IMR-90 (cell line): ENCODE results near the gene CCDC177. TPM values are rescaled to one million over a fixed set of nuclear protein-coding genes. Genes with fewer than 3 reads are reported as not detected.

Source experiments
- ATAC-seq: fragments of 200-7000 bp; cut with Tn5 transposase; 2 replicates; pipeline ENCODE4 v1.9.1; 2020; ENCODE audit warnings: low read depth, mild to moderate bottlenecking, moderate library complexity
- BruUV-seq: library from RNA; stranded (reverse); fragments of 400-500 nt; replicated peaks from 2 replicates; lab custom pipeline; 2021; lab: Mats Ljungman, UMichigan
- CTCF ChIA-PET: fragments of 300-600 bp; formaldehyde crosslinking; extraction: SDS; loops from one replicate; lab custom pipeline; 2021; ENCODE audit warnings: antibody characterized with exemption; lab: Yijun Ruan, JAX
- POLR2A ChIA-PET: fragments of 300-600 bp; sonication (Branson Sonifier 250); formaldehyde crosslinking; loops from one replicate; lab custom pipeline; 2022; ENCODE audit warnings: antibody characterized with exemption; ENCODE audit not compliant: unreplicated experiment; lab: Charles Lee
- DNase-seq: peaks from one replicate; pipeline ENCODE4 v3.0.0; 2013
- H2AFZ ChIP-seq: replicated peaks from 2 replicates; pipeline ENCODE3; 2013; ENCODE audit warnings: low read length, mild to moderate bottlenecking; ENCODE audit not compliant: poor library complexity
- H2AK5ac ChIP-seq: 2 replicates; pipeline ENCODE4 v1.6.1; 2013; ENCODE audit warnings: low read depth, low read length, inconsistent platforms
- H2AK9ac ChIP-seq: replicated peaks from 2 replicates; pipeline ENCODE3; 2013; ENCODE audit warnings: mild to moderate bottlenecking, low read depth, low read length, moderate library complexity; ENCODE audit not compliant: poor library complexity
- H2BK120ac ChIP-seq: 2 replicates; pipeline ENCODE4 v1.6.1; 2013; ENCODE audit warnings: low read depth, low read length, inconsistent platforms
- H2BK15ac ChIP-seq: 3 replicates; pipeline ENCODE4 v1.6.1; 2013; ENCODE audit warnings: low read depth, low read length, inconsistent platforms
- H2BK20ac ChIP-seq: 2 replicates; pipeline ENCODE4 v1.6.1; 2013; ENCODE audit warnings: low read depth, mild to moderate bottlenecking, inconsistent platforms, low read length, moderate library complexity
- H2BK5ac ChIP-seq: 2 replicates; pipeline ENCODE4 v1.6.1; 2013; ENCODE audit warnings: mild to moderate bottlenecking, low read depth, low read length, inconsistent platforms; ENCODE audit not compliant: poor library complexity, severe bottlenecking
- H3K14ac ChIP-seq: replicated peaks from 2 replicates; pipeline ENCODE4 v1.6.1; 2013; ENCODE audit warnings: low read depth, low read length, inconsistent platforms
- H3K18ac ChIP-seq: 2 replicates; pipeline ENCODE4 v1.6.1; 2013; ENCODE audit warnings: low read depth, low read length, control low read depth
- H3K23ac ChIP-seq: 2 replicates; pipeline ENCODE4 v1.6.1; 2013; ENCODE audit warnings: low read depth, low read length, inconsistent platforms
- H3K27ac ChIP-seq: 2 replicates; pipeline ENCODE4 v1.5.1; 2013; ENCODE audit warnings: mild to moderate bottlenecking, control low read depth, low read length; ENCODE audit not compliant: insufficient read depth
- H3K27me3 ChIP-seq: 2 replicates; pipeline ENCODE4 v1.6.1; 2013; ENCODE audit warnings: low read length; ENCODE audit not compliant: control insufficient read depth, insufficient read depth
- H3K36me3 ChIP-seq: 2 replicates; pipeline ENCODE4 v1.6.1; 2013; ENCODE audit warnings: low read length, mixed read lengths; ENCODE audit not compliant: control insufficient read depth, insufficient read depth
- H3K4ac ChIP-seq: 2 replicates; pipeline ENCODE4 v1.6.1; 2013; ENCODE audit warnings: low read depth, low read length, inconsistent platforms
- H3K4me1 ChIP-seq: 2 replicates; pipeline ENCODE4 v1.6.1; 2013; ENCODE audit warnings: low read length, mixed read lengths; ENCODE audit not compliant: control insufficient read depth, insufficient read depth
- H3K4me2 ChIP-seq: 2 replicates; pipeline ENCODE4 v1.6.1; 2013; ENCODE audit warnings: low read depth, mild to moderate bottlenecking, control low read depth, low read length, moderate library complexity
- H3K4me3 ChIP-seq: 2 replicates; pipeline ENCODE4 v1.5.1; 2013; ENCODE audit warnings: low read depth, mild to moderate bottlenecking, control low read depth, low read length, moderate library complexity; ENCODE audit not compliant: insufficient read depth
- H3K56ac ChIP-seq: 2 replicates; pipeline ENCODE4 v1.6.1; 2013; ENCODE audit warnings: low read length, inconsistent platforms; ENCODE audit not compliant: insufficient read depth; ENCODE audit errors: extremely low read depth
- H3K79me1 ChIP-seq, 2 experiments: 2 replicates each; pipeline ENCODE4 v1.6.1; 2013; ENCODE audit warnings: low read length in 2 of 2, inconsistent platforms in 1 of 2, low read depth in 1 of 2
- H3K9ac ChIP-seq: 2 replicates; pipeline ENCODE4 v1.6.1; 2013; ENCODE audit warnings: low read depth, low read length, control low read depth
- H3K9me1 ChIP-seq: 2 replicates; pipeline ENCODE4 v1.6.1; 2013; ENCODE audit warnings: low read length, inconsistent platforms; ENCODE audit not compliant: insufficient read depth
- H3K9me3 ChIP-seq: 2 replicates; pipeline ENCODE4 v1.6.1; 2013; ENCODE audit warnings: low read length; ENCODE audit not compliant: control insufficient read depth, insufficient read depth
- H4K20me1 ChIP-seq: 2 replicates; pipeline ENCODE4 v1.6.1; 2013; ENCODE audit warnings: low read length, inconsistent platforms; ENCODE audit not compliant: insufficient read depth
- H4K5ac ChIP-seq: 2 replicates; pipeline ENCODE4 v1.6.1; 2013; ENCODE audit warnings: mild to moderate bottlenecking, low read depth, low read length, control low read depth
- H4K8ac ChIP-seq, 2 experiments: 2 replicates each; pipeline ENCODE4 v1.6.1; 2013; ENCODE audit warnings: low read depth in 2 of 2, low read length in 2 of 2, control low read depth in 1 of 2, inconsistent platforms in 1 of 2
- H4K91ac ChIP-seq: 2 replicates; pipeline ENCODE4 v1.6.1; 2013; ENCODE audit warnings: low read depth, low read length, inconsistent platforms; ENCODE audit not compliant: insufficient read depth
- CEBPB ChIP-seq: IDR thresholded peaks from 2 replicates; pipeline ENCODE4 v1.6.1; 2012; ENCODE audit warnings: low read depth, low read length, improper control_type of control experiment
- MAZ ChIP-seq: IDR thresholded peaks from 2 replicates; pipeline ENCODE4 v1.6.1; 2012; ENCODE audit warnings: low read depth, mild to moderate bottlenecking, low read length, improper control_type of control experiment, moderate library complexity, borderline replicate concordance
- WGBS, 2 experiments: methylation state at CpG; one replicate each; pipeline versions ENCODE4 v1.1.5 to v1.1.7; 2013; ENCODE audit warnings: missing lambda C conversion rate in 2 of 2; ENCODE audit not compliant: insufficient read length in 1 of 2; ENCODE audit errors: extremely low coverage in 2 of 2; 5-methylcytosine and 5-hydroxymethylcytosine counted together
- dilution Hi-C: fragments of 300-500 bp; cut with HindIII; formaldehyde crosslinking; loops from one replicate; pipeline ENCODE4 v1.14.3; 2018; ENCODE audit warnings: low sequenced_read_pairs; ENCODE audit not compliant: unreplicated experiment
- in situ Hi-C: fragments of 300-500 bp; cut with MboI; formaldehyde crosslinking; loops from 3 replicates; pipeline ENCODE4 v1.14.3; 2019; ENCODE audit warnings: low sequenced_read_pairs, inconsistent platforms, mixed read lengths
- intact Hi-C: fragments of 100-400 bp; cut with micrococcal nuclease; formaldehyde crosslinking; loops from 2 replicates; pipeline ENCODE4 v1.10.0; 2022
- polyA plus RNA-seq, 3 experiments: library from polyadenylated mRNA; depleted of rRNA; stranded (reverse); fragments of >200 nt; gene quantifications; 2 replicates each; pipeline ENCODE4 v1.2.3, GENCODE V29; 2012; ENCODE audit warnings: low replicate concordance in 1 of 3
- total RNA-seq: library from RNA; depleted of rRNA; stranded (reverse); fragments of >200 nt; gene quantifications from 2 replicates; pipeline ENCODE4 v1.2.3, GENCODE V29; 2012

CCDC177 gene
- total and polyA plus RNA-seq, 2 of the 4 experiments (the other 2 are of a cell fraction), result not detected

DNA sequence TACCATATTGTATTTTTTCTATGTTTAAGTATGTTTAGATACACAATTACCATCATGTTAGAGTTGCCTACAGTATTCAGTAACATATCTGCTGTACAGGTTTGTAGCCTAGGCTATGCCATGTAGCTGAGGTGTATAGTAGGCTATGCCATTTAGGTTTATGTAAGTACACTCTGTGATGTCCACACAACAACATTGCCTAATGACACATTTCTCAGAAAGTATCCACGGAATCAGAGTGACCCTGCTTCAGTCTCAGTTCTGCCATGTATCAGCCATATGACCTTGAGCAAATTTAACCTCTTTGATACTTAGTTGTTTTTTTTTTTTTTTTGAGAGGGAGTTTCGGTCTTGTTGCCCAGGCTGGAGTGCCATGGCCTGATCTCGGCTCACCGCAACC lies 49.5 kb upstream of the CCDC177 start:
- no peak overlapping the region for H3K9ac ChIP-seq
- peaks cover 45 to 86% of the 10 kb centered on the region in 2 experiments for H3K79me1 ChIP-seq
- no peak overlapping the region for H3K4ac ChIP-seq
- H3K23ac ChIP-seq, result peak overlapping the region; percentile 81; the same call in 1 of the 2 replicates
- ChIA-PET CTCF (interaction anchor here (1.0 kb wide), 1 partner anchor 103 kb away, joined by 3 read pairs; no protein-coding TSS in a partner anchor), POLR2A (no interaction called here)
- BruUV-seq, result no TSS peak
- WGBS, 2 experiments, result no CpG with 5 or more reads among the region's 4 CpGs
- DNase-seq (no peak), ATAC-seq (no peak)
- no peaks in the 10 kb centered on the region for H3K27me3 ChIP-seq
- no peak overlapping the region for H3K27ac ChIP-seq
- H3K4me3 ChIP-seq, result no peak overlapping the region
- peaks cover 40% of the 10 kb centered on the region for H4K20me1 ChIP-seq
- H4K91ac ChIP-seq, result 0 out of 2 replicates have a peak overlapping the region, but pooled peaks have one; percentile 2
- no peak overlapping the region for H2AFZ ChIP-seq
- H2BK5ac ChIP-seq, result peak overlapping the region; percentile 13
- H3K14ac ChIP-seq, result peak overlapping the region; percentile 48; the same call in 1 of the 2 replicates
- in situ Hi-C loops, result no loop called here
- no peak overlapping the region for H2BK120ac ChIP-seq
- dilution Hi-C loops, result no loop called here
- no peak overlapping the region; the same call in 1 of the 2 replicates for H2BK20ac ChIP-seq
- H3K4me1 ChIP-seq, result peaks cover 16% of the 10 kb centered on the region
- no peak overlapping the region for H3K4me2 ChIP-seq
- H4K8ac ChIP-seq, result no peak overlapping the region
- intact Hi-C loops, result no loop called here
- no peak overlapping the region for H2AK9ac ChIP-seq
- no peak overlapping the region for H3K56ac ChIP-seq
- H3K18ac ChIP-seq, result no peak overlapping the region
- no peak overlapping the region for H2AK5ac ChIP-seq
- H4K5ac ChIP-seq, result no peak overlapping the region
- H3K9me1 ChIP-seq, result peaks cover 23% of the 10 kb centered on the region
- H2BK15ac ChIP-seq, result no peak overlapping the region
- no peaks in the 10 kb centered on the region for H3K9me3 ChIP-seq
- TF ChIP-seq CEBPB, result no peak
- no peak for TF ChIP-seq MAZ
- no peaks in the 10 kb centered on the region for H3K36me3 ChIP-seq
